Embryonic facial prominence (tissue), 1 donor: ENCODE results near the gene AQP2.

Source experiments
- DNase-seq: peaks from one replicate; pipeline ENCODE4 v3.0.0-alpha.2; 2016; ENCODE audit errors: extremely low spot score

AQP2 gene

GRCh38 chr12:49955899-49956662 lies 5.5 kb downstream of the AQP2 start:
- DNase-seq: no peak

GRCh38 chr12:49956663-49957569 lies 6.4 kb downstream of the AQP2 start:
- DNase-seq: no peak

DNA sequence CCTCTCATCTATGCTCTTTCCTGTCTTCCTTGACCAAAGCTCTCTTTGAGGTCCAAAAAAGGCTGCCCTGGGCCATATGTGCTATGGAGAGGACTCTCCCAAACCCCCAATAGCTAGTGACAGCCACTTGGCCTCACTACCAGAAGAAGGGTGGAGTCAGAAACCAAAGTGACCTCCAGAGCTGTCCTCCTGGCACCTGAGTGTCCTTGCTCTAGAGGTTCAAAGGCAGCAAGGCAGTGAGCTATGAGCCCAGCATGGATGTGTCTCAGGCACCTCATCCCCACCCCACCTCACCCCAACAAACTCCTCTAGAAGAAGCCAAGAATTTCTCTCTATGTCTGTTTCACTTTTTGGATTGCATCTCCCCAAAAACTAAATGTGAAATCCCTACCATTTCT lies 7.0 kb downstream of the AQP2 start:
- no peak for DNase-seq

GRCh38 chr12:49959685-49960473 lies 9.3 kb downstream of the AQP2 start:
- no peak for DNase-seq

DNA sequence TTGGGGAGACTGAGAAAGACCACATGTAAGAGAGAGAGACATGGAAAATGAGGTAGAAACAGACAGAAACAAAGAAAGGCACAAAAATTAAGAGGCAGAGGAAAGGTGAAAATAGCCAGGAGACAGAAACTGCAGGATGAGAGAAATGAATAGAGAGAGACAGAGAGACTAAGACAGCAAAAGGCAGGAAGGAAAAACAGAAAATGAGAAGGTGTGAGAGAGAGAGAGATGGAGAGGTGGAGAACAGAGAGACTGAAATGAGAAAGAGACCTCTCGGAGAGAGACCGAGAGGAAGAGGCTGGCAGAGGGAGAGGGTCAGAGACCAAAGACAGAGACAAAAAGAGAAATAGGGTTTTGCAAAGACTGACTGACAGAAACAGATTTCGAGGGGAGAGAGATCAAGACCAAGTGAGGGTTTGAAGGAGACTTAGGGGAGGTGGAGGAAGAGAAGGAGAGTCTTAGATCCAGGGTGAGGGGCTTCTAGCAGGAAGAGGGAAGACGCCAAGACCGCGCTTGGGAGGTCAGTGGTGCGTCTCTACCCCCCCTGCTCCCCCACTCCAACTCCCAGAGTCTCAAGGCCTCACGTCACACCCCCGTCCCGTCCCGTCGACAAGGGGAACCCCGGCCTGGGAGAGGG lies 10.1 kb downstream of the AQP2 start:
- DNase-seq: no peak

- no peak for DNase-seq
Measured at GRCh38 chr12:49961111-49961922, 10.8 kb downstream of the AQP2 start, which contains the start of gene AQP5. Gene AQP5, plus strand, starts transcription at chr12:49961872. Its CDS starts 146 bp downstream, at chr12:49962018.

- DNase-seq: no peak
Measured at GRCh38 chr12:49961993-49962764, 11.6 kb downstream of the AQP2 start.

DNA sequence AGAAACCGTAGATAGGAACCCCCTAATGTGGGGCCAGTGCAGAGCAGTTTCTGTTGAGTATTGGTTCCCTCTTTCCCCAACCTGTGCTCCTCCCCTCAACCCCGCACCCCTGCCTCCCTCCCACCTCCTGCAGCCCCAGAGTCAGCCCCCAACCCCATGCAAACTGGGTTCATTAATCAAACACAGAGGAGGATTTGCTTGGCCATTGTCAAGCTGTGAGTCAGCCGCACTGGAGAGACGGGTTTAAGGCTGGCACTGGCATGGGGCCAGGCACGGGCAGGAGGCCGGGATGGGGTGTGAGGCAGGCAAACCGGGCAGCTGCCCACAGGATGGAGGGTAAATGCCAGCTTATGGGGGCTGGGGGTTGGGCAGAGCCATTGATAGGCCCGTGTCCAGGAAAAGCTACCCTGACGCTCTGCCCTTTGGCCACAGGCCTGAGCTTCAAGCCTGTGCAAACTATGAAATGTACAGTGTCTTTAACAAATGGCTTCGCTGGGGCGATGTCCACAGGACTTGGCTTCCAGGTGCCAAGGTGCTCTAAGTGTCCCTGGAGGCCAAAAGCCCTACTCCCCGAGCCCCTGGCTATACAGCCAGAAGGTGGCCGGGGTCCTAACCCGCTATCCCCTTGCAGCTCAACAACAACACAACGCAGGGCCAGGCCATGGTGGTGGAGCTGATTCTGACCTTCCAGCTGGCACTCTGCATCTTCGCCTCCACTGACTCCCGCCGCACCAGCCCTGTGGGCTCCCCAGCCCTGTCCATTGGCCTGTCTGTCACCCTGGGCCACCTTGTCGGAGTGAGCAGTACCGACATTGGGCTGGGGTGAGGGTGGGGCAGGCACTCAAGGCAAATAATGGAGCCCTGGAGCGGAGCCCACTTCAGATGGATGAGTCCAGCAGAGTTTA lies 12.6 kb downstream of the AQP2 start:
- DNase-seq: no peak

DNA sequence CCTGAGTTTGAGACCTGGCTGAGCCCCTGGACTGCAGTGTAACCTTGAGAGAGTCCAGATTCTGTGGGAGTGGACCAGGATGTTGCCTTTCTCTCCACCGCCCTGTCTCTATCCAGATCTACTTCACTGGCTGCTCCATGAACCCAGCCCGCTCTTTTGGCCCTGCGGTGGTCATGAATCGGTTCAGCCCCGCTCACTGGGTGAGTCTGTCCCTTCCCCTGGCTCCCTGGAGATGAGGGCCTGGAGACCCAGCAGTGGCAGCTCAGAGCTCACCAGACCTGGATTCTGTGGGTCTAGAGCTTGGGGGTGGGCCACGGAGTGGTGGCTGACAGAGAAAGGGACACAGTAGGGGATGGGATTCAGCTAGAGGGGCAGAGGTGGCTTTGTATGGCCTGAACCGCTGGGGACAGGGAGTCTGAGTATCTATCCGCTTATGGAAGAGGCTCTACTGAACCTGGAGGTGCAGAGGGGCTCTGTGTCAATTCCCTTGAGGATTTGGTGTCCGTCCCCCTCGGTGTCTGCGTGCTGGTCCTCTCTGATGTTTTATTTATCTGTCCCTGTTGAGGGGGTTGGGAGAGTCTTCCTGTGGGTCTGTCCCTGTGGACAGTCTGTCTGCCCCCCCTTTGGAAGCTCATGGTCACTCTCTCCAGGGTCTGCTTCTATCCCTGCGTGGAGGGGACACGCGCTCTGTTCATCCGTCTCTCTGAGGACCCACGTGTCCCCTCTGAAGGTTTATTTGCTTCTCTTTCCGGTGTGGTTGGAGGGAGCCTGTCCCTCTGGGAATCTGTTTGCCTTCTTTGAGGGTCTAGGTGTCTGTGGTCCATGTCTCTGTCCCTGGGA lies 13.7 kb downstream of the AQP2 start:
- DNase-seq: no peak

- no peak for DNase-seq
Measured at GRCh38 chr12:49964849-49965624, 14.5 kb downstream of the AQP2 start.

DNA sequence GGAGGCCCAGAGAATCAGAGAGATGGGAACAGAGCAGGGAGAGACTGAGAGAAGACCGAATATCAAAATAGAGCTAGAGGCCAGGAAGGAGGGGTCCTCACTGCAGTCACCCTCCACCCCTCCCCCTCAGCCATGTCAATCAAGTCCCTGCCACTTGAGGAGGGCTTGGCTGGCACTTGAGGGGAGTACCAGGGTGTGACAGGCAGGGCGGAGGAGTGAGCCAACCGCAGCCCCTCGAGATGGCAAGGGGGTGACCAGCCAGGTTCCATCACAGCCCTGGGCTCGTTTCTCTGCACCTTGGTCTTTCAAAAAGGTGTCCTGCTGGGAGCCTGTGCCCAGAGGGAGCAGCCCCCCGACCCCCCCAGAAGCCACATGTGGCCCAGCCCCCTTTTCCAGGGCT lies 15.3 kb downstream of the AQP2 start:
- no peak for DNase-seq

- DNase-seq: no peak
Measured at GRCh38 chr12:49966511-49967041, 16.0 kb downstream of the AQP2 start.

GRCh38 chr12:49967042-49967776 lies 16.7 kb downstream of the AQP2 start:
- DNase-seq: peak; percentile 45

DNA sequence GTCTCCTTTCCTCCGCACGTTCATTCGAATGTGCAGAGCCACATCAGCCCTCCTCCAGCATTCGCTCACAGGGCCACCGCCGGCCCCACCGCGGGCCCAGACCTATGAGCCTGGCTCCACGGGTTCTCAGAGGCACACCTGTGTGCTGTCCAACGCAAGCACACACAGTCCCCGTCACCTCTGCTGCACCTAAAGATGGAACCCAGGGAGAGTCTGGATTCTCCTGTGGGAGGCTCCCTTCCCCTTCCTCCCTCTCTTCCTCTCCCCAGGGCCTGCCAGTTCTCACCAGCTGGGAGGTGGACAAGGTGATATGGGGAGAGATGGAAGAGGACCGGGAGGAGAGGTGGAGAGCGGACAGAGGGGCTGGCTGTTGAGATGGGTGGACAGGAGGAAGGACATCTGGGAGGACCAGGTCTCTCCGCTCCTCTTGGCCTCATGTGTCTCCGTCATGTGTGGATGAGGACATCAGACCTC lies 17.3 kb downstream of the AQP2 start:
- DNase-seq: no peak

- DNase-seq: no peak
Measured at GRCh38 chr12:49968471-49968870, 17.9 kb downstream of the AQP2 start.

- DNase-seq: no peak
Measured at GRCh38 chr12:49969027-49969426, 18.5 kb downstream of the AQP2 start.
